Kidney tubule cell (primary cell): ENCODE measurements around the gene MYL6.
A peak's percentile ranks its signal among the peaks of the same experiment; 100 is the strongest.

Experiments
- DNase-seq: peaks from one replicate; pipeline ENCODE4 v3.0.0-alpha.2; 2018; ENCODE audit warnings: low spot score

MYL6 gene

DNA sequence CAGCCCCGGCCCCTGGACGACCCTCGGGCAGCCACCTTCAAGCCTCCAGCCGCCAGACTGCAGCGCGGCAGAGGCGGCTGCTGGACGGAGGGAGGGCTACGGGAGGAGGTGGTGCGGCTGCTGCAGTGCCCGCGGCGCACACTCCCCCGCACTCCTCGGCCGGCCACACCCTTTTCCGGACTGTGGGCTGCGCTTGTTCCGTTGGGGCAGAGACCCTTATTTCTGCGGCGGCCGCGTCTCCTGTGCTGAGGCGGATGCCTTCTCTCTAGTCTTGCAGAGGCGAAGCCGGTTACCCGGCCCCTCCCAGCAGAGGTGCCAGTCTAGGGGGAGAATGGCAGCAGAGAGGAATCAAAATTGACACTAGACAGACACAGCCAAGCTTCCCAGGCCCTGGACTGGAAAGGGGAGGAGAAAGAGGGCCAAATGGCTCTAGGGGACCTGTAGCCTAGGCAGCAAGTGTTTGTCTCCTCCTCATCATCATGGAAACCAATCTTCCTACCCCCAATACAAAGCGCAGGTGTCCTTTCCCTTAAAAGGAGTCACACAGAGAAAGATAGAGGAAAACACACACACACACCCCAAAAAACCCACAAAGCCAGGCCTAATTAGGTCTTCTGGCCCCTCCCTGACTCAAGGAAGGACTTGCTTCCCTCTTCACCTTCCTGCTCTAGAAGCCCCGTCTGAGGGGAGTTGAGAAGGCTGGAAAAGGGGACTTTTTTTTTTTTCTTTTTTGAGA, 28.8 kb upstream of the MYL6 start:
- peak; percentile 64 for DNase-seq

GRCh38 chr12:56129942-56130495, 28.1 kb upstream of the MYL6 start:
- DNase-seq, result peak; percentile 23

- DNase-seq, result no peak
Observed at GRCh38 chr12:56130876-56131275, 27.3 kb upstream of the MYL6 start.

GRCh38 chr12:56134897-56135296, 23.3 kb upstream of the MYL6 start:
- no peak for DNase-seq

DNA sequence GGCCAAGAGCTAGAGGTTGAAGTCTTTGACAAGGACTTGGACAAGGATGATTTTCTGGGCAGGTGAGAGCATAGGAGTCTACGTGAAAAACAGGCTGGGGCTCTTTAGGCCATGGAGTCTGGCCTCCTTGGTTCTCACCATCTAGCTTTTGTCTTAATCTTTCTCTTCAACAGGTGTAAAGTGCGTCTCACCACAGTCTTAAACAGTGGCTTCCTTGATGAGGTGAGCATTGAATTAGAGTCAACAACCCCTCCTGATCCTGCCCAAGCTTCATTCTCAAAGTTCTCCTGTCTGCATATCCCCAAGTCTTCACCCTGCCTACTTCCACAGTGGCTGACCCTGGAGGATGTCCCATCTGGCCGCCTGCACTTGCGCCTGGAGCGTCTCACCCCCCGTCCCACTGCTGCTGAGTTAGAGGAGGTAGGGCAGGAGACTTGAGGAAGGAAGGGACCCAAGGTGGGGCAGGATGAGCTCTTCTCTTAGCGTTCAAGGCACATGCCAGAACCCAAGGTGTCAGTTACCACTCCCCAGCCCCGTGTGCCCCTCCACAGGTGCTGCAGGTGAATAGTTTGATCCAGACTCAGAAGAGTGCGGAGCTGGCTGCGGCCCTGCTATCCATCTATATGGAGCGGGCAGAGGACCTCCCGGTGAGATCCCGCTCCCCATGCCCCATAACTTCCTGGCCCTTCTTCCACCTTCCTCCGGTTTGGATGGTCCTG, 20.1 kb upstream of the MYL6 start:
- no peak for DNase-seq

DNA sequence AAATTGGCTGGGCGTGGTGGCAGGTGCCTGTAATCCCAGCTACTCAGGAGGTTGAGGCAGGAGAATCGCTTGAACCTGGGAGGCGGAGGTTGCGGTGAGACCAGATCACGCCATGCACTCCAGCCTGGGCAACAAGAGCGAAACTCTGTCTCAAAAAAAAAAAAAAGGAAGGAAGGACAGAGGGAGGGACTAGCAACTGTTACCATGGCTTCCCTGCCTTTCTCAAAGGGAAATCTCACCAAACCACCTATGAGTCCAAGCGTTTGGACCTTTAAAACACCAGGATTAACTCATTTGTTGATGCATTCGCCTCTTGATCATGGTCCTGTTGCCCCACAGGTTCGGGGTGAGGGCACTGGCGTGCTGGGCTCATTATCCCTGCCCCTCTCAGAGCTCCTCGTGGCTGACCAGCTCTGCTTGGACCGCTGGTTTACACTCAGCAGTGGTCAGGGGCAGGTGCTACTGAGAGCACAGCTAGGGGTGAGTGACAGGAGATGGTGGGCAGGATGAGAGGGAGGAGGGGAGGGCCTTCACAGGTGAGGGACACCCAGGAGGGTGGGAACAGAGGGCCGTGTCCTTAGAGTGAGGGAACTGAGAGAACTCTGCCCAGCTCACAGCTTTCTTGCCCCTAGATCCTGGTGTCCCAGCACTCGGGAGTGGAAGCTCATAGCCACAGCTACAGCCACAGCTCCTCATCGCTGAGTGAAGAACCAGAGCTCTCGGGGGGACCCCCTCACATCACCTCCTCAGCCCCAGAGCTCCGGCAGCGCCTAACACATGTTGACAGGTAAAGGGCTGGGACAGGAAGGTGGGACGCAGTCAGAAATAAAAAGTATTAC, 16.0 kb upstream of the MYL6 start:
- no peak for DNase-seq

- DNase-seq, result no peak
Observed at GRCh38 chr12:56143217-56143616, 14.9 kb upstream of the MYL6 start.

DNA sequence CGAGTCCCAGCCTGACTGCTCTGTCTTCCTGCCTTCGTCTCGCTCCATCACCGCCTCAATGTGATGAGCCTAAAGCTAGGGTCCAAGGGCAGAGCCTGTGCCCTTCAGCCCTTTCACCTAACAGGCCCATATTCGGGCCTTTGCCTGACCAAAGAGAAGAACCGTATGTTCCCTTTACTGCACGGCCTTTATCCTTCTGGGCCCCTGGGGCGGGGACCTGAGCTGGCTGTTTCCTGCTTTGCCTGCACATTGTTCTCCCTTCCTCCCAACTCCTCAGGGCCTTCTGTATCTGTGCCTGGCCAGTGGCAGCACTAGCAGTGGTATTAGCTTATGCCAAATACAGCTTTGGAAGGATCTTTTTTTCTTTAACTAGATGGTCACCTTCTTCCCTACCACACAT, 14.3 kb upstream of the MYL6 start:
- DNase-seq, result no peak

DNA sequence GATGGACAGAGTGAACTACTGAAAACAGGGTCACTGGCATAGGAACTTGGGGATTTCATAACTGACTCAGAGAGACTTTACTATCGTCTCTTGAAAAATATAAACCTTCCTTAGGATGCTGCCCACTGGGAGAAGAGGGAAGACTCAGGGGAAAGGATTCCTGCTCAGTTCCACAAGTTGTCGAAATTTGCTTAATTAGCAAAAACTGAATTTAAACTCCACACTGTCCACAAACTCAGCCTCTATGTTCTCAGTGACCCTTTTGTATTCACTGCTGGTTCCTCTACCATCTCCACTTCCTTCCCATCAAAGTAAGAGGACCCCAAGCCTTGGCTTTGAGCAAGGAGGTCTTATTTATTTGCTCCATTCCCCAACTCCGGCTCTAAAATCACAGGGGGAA, 12.9 kb upstream of the MYL6 start:
- no peak for DNase-seq

- peak; percentile 13 for DNase-seq
Observed at GRCh38 chr12:56146492-56147460, 11.4 kb upstream of the MYL6 start.

GRCh38 chr12:56150563-56150962, 7.6 kb upstream of the MYL6 start:
- peak; percentile 42 for DNase-seq

GRCh38 chr12:56151672-56152131, 6.5 kb upstream of the MYL6 start:
- peak; percentile 77 for DNase-seq

GRCh38 chr12:56152132-56152755, 5.9 kb upstream of the MYL6 start, which contains the start of gene MYL6B:
MYL6B (plus strand) TSS chr12:56152587; CDS start chr12:56153919, 1,332 bp downstream.
- peak; percentile 94 for DNase-seq

GRCh38 chr12:56152756-56153677, 5.1 kb upstream of the MYL6 start:
- DNase-seq, result no peak

DNA sequence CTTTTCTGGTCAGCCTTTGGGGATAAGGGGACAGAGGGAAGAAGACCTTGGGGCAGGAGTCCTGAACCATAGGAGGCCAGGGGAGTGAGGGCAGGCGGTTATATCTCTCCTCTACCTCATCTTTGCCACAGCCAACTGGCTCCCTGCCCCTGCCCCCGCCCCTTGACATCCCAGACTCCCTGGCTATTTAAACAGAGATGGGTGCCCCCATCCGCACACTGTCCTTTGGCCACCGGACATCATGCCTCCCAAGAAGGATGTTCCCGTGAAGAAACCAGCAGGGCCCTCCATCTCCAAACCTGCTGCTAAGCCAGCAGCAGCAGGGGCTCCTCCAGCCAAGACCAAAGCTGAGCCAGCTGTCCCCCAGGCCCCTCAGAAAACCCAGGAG, 4.5 kb upstream of the MYL6 start:
- no peak for DNase-seq

- no peak for DNase-seq
Observed at GRCh38 chr12:56154246-56154771, 3.9 kb upstream of the MYL6 start.

DNA sequence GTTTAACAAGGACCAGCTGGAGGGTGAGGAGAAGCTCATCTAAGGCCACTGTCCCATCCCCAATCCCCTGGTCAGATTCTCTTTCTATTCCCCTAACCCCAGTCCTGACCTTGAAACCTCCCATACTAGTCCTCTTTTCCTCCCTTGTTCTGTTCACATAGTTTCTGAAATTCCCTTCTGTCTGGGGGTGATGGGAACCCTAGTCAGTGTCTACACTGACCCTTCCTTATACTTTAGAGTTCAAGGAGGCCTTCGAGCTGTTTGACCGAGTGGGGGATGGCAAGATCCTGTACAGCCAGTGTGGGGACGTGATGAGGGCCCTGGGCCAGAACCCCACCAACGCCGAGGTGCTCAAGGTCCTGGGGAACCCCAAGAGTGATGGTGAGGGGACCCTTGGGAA, 3.3 kb upstream of the MYL6 start:
- no peak for DNase-seq

GRCh38 chr12:56155256-56155845, 2.8 kb upstream of the MYL6 start:
- no peak for DNase-seq
